Kidney (tissue), 14 donors: Measurements from ENCODE around the gene RASA3. TPM values are rescaled to one million over a fixed set of nuclear protein-coding genes. Genes with fewer than 3 reads are reported as not detected.

Experiments
- DNase-seq, 5 donors: peaks; one replicate each; pipeline ENCODE4 v3.0.0-alpha.2; 2013 to 2020
- FAIRE-seq: peaks from 2 replicates; lab custom pipeline; 2012; peaks lifted over from hg19 to GRCh38; lab: Jason Lieb, UNC
- H3K27ac ChIP-seq, 2 donors: one replicate each; pipeline ENCODE4 v1.7.0; 2013; ENCODE audit warnings: low read depth in 2 of 2, low read length in 2 of 2, inconsistent platforms in 1 of 2
- H3K27me3 ChIP-seq: one replicate; pipeline ENCODE4 v1.7.1; 2013; ENCODE audit warnings: low read length, inconsistent platforms; ENCODE audit not compliant: control insufficient read depth, insufficient read depth
- H3K36me3 ChIP-seq, 3 donors: one replicate each; pipeline versions ENCODE4 v1.7.0 to v1.7.1; 2013; ENCODE audit warnings: low read length in 3 of 3, control low read depth in 1 of 3, inconsistent platforms in 1 of 3; ENCODE audit not compliant: insufficient read depth in 3 of 3, control insufficient read depth in 2 of 3
- H3K4me1 ChIP-seq, 3 donors: one replicate each; pipeline versions ENCODE4 v1.7.0 to v1.7.1; 2013; ENCODE audit warnings: low read length in 3 of 3, inconsistent platforms in 1 of 3, low read depth in 1 of 3; ENCODE audit not compliant: control insufficient read depth in 2 of 3, insufficient read depth in 2 of 3
- H3K4me3 ChIP-seq, 3 donors: one replicate each; pipeline versions ENCODE4 v1.7.0 to v1.8.1; 2013; ENCODE audit warnings: low read length in 3 of 3, control low read depth in 1 of 3, inconsistent platforms in 1 of 3
- H3K9ac ChIP-seq, 3 donors: one replicate each; pipeline versions ENCODE4 v1.7.0 to v1.7.1; 2013; ENCODE audit warnings: low read length in 3 of 3, control low read depth in 1 of 3, inconsistent platforms in 1 of 3
- H3K9me3 ChIP-seq, 3 donors: one replicate each; pipeline versions ENCODE4 v1.7.0 to v1.7.1; 2013; ENCODE audit warnings: low read length in 3 of 3, control low read depth in 1 of 3, inconsistent platforms in 1 of 3; ENCODE audit not compliant: control insufficient read depth in 2 of 3, insufficient read depth in 1 of 3
- intact Hi-C: fragments of 100-400 bp; cut with DNase I; formaldehyde crosslinking; loops from one replicate; pipeline ENCODE4 v1.11.1; 2022
- polyA plus RNA-seq: library from polyadenylated mRNA; stranded (reverse); fragments of 350-450 nt; fragmentation: Illumina TruSeq; extraction: RNeasy Lipid Tissue Mini Kit (QIAGEN cat#74804); gene quantifications from one replicate; pipeline ENCODE4 v1.2.3, GENCODE V29; 2014; ENCODE audit warnings: low read depth, low replicate concordance; ENCODE audit not compliant: insufficient read depth
- total RNA-seq: library from RNA; stranded (reverse); fragmentation: NEBNext Ultra II Directional; extraction: Animal tissue kit (Norgen Biotek cat#: 25700); gene quantifications from one replicate; pipeline ENCODE4 v1.2.1, GENCODE V29; 2021
- TF ChIP-seq, protein P1 (sequence below): IDR thresholded peaks from 3 replicates; pipeline ENCODE4 v1.5.1; 2012; ENCODE audit warnings: mild to moderate bottlenecking, moderate library complexity, borderline replicate concordance; ENCODE audit not compliant: insufficient read depth; ENCODE audit errors: extremely low read depth
- donor health status: control.
- donor health status: control.
- donor health status: control.
- donor health status: control.
- donor health status: control.
- donor health status: DM: yes; HTN: yes; CAD: no.
- donor health status: Normal renal cell carcinoma (clear cell type).

The RASA3 gene
- total and polyA plus RNA-seq, 2 donors from 2014 or later = 4.2 to 28.8 TPM

- Histone ChIP-seq H3K4me1 (no peaks in the 10 kb centered on the region), H3K9me3 (peaks cover 0 to 11% (median 0%) of the 10 kb centered on the region in 3 donors), H3K9ac (no peak overlapping the region), H3K27me3 (no peaks in the 10 kb centered on the region), H3K4me3 (no peak overlapping the region), H3K27ac (no peak overlapping the region), H3K36me3 (peaks cover 0 to 2% (median 0%) of the 10 kb centered on the region in 3 donors)
- TF ChIP-seq, protein P1, sequence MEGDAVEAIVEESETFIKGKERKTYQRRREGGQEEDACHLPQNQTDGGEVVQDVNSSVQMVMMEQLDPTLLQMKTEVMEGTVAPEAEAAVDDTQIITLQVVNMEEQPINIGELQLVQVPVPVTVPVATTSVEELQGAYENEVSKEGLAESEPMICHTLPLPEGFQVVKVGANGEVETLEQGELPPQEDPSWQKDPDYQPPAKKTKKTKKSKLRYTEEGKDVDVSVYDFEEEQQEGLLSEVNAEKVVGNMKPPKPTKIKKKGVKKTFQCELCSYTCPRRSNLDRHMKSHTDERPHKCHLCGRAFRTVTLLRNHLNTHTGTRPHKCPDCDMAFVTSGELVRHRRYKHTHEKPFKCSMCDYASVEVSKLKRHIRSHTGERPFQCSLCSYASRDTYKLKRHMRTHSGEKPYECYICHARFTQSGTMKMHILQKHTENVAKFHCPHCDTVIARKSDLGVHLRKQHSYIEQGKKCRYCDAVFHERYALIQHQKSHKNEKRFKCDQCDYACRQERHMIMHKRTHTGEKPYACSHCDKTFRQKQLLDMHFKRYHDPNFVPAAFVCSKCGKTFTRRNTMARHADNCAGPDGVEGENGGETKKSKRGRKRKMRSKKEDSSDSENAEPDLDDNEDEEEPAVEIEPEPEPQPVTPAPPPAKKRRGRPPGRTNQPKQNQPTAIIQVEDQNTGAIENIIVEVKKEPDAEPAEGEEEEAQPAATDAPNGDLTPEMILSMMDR = no peak
- peak in 1 of 5 donors; percentile 11 for DNase-seq
- no peak for FAIRE-seq
- intact Hi-C loops = no loop called here
Observed at GRCh38 chr13:113962386-113962785, 170.0 kb downstream of the RASA3 start.

GRCh38 chr13:113960276-113960948 is 172.0 kb downstream of the RASA3 start:
- H3K9me3 ChIP-seq = peaks cover 0 to 11% (median 0%) of the 10 kb centered on the region in 3 donors
- TF ChIP-seq, protein P1 = no peak
- H3K27me3 ChIP-seq = no peaks in the 10 kb centered on the region
- FAIRE-seq = no peak
- intact Hi-C loops = no loop called here
- H3K36me3 ChIP-seq = no peaks in the 10 kb centered on the region
- no peak for DNase-seq
- no peaks in the 10 kb centered on the region for H3K4me1 ChIP-seq
- no peak overlapping the region for H3K4me3 ChIP-seq
- no peak overlapping the region for H3K9ac ChIP-seq
- no peak overlapping the region for H3K27ac ChIP-seq

DNA sequence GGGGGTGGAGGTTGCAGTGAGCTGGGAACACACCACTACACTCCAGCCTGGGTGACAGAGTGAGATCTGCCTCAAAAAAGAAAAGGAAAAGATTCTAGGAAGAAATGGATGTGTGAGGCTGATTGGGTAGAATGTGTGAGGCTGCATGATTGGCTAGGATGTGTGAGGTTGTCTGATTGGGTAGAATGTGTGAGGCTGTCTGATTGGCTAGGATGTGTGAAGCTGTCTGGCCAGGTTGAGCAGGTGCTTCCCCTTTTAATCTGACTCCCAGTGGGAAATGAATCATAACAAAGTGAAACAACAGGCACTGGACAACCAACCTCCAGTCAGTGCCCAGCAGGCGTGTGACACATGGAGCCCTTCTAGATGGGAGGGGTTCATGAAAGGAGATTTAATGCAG is 173.2 kb downstream of the RASA3 start:
- Histone ChIP-seq H3K36me3 (no peaks in the 10 kb centered on the region), H3K27ac (no peak overlapping the region), H3K4me3 (no peak overlapping the region), H3K27me3 (no peaks in the 10 kb centered on the region), H3K4me1 (no peaks in the 10 kb centered on the region), H3K9me3 (peaks cover 0 to 11% (median 0%) of the 10 kb centered on the region in 3 donors), H3K9ac (no peak overlapping the region)
- TF ChIP-seq, protein P1 = no peak
- FAIRE-seq (no peak), DNase-seq (no peak)
- intact Hi-C loops = no loop called here
